Vagina (tissue), 2 donors: Measurements from ENCODE around the gene GMCL2. TPM values are rescaled to one million over a fixed set of nuclear protein-coding genes. Genes with fewer than 3 reads are reported as not detected.

Source experiments
- DNase-seq, 2 donors: peaks; one replicate each; pipeline ENCODE4 v3.0.0-alpha.2; 2017; ENCODE audit errors: extremely low spot score in 2 of 2
- H3K27ac ChIP-seq: fragments of 200-600 bp; sonication (generic); one replicate; pipeline ENCODE4 v1.5.1; 2019
- H3K27me3 ChIP-seq: fragments of 200-600 bp; sonication (generic); one replicate; pipeline ENCODE4 v1.5.1; 2019
- H3K36me3 ChIP-seq, 2 donors: fragments of 200-600 bp; sonication (generic); one replicate each; pipeline ENCODE4 v1.5.1; 2017 to 2019
- H3K4me1 ChIP-seq: fragments of 200-600 bp; sonication (generic); one replicate; pipeline ENCODE4 v1.5.1; 2019
- H3K4me3 ChIP-seq, 2 donors: fragments of 200-600 bp; sonication (generic); 1 replicate in 1 of 2; 2 replicates in 1 of 2; pipeline ENCODE4 v1.5.1; 2016 to 2019
- H3K9me3 ChIP-seq: fragments of 200-600 bp; sonication (generic); one replicate; pipeline ENCODE4 v1.5.1; 2019
- CTCF ChIP-seq, 3 experiments: fragments of 450-650 bp in 2 of 3; fragments of 200-600 bp in 1 of 3; sonication (generic) in 1 of 3; IDR thresholded peaks; one replicate each; pipeline ENCODE4 v1.5.1; 2017 to 2019; ENCODE audit warnings: antibody characterized with exemption in 3 of 3, mild to moderate bottlenecking in 2 of 3, moderate library complexity in 2 of 3
- POLR2A ChIP-seq, 2 donors: fragments of 450-650 bp; IDR thresholded peaks; one replicate each; pipeline ENCODE4 v1.6.1; 2017; ENCODE audit warnings: antibody characterized with exemption in 2 of 2, mild to moderate bottlenecking in 2 of 2, moderate library complexity in 2 of 2
- POLR2AphosphoS5 ChIP-seq, 2 donors: sonication (generic); formaldehyde crosslinking; IDR thresholded peaks; one replicate each; pipeline ENCODE4 v1.9.0; 2017; ENCODE audit warnings: antibody characterized with exemption in 2 of 2, mild to moderate bottlenecking in 2 of 2, low read depth in 1 of 2; ENCODE audit not compliant: insufficient read depth in 1 of 2
- intact Hi-C: fragments of 100-400 bp; cut with DNase I; formaldehyde crosslinking; loops from one replicate; pipeline ENCODE4 v1.15.1; 2023
- total RNA-seq: library from RNA; depleted of rRNA; stranded (reverse); fragments of >200 nt; gene quantifications from one replicate; pipeline ENCODE4 v1.2.3, GENCODE V29; 2016

The GMCL2 gene
- total RNA-seq, 1 donor from 2014 or later, result not detected

GRCh38 chr5:178145965-178146820 lies 41.0 kb downstream of the GMCL2 start:
- no peak overlapping the region for H3K27ac ChIP-seq
- no peak for DNase-seq
- H3K27me3 ChIP-seq, result no peaks in the 10 kb centered on the region
- H3K4me3 ChIP-seq, result no peak overlapping the region
- H3K9me3 ChIP-seq, result no peaks in the 10 kb centered on the region
- no peaks in the 10 kb centered on the region for H3K4me1 ChIP-seq
- H3K36me3 ChIP-seq, result peaks cover 0 to 84% of the 10 kb centered on the region in 2 donors
- intact Hi-C loops, result loop anchor here (10.0 kb wide), 1 partner anchor 1469 kb away; no protein-coding TSS in a partner anchor
- TF ChIP-seq CTCF (IDR thresholded peaks at IDR 0.05) (peak; percentile 29 to 55 (median 54)), POLR2A (IDR thresholded peaks at IDR 0.05) (no peak), POLR2AphosphoS5 (IDR thresholded peaks at IDR 0.05; ENCODE audit: insufficient read depth in 1 of 2, low read depth in 1 of 2) (peak; percentile 26 to 28)

- DNase-seq, result no peak
- Histone ChIP-seq H3K9me3 (no peaks in the 10 kb centered on the region), H3K4me1 (no peaks in the 10 kb centered on the region), H3K4me3 (no peak overlapping the region), H3K36me3 (peaks cover 0 to 71% of the 10 kb centered on the region in 2 donors), H3K27ac (no peak overlapping the region), H3K27me3 (no peaks in the 10 kb centered on the region)
- TF ChIP-seq POLR2AphosphoS5 (IDR thresholded peaks at IDR 0.05; ENCODE audit: insufficient read depth in 1 of 2, low read depth in 1 of 2), result no peak
- no peak for TF ChIP-seq CTCF (IDR thresholded peaks at IDR 0.05)
- no peak for TF ChIP-seq POLR2A (IDR thresholded peaks at IDR 0.05)
- intact Hi-C loops, result loop anchor here (10.0 kb wide), 1 partner anchor 1471 kb away; no protein-coding TSS in a partner anchor
Observed at GRCh38 chr5:178143901-178144300, 43.3 kb downstream of the GMCL2 start.

GRCh38 chr5:178143246-178143645 lies 43.9 kb downstream of the GMCL2 start:
- no peaks in the 10 kb centered on the region for H3K9me3 ChIP-seq
- intact Hi-C loops, result loop anchor here (10.0 kb wide), 1 partner anchor 1472 kb away; no protein-coding TSS in a partner anchor

GRCh38 chr5:178142642-178143041 lies 44.5 kb downstream of the GMCL2 start:
- no peak for DNase-seq
- Histone ChIP-seq H3K4me1 (no peaks in the 10 kb centered on the region), H3K27ac (no peak overlapping the region), H3K9me3 (no peaks in the 10 kb centered on the region), H3K27me3 (no peaks in the 10 kb centered on the region), H3K4me3 (no peak overlapping the region), H3K36me3 (peaks cover 0 to 59% of the 10 kb centered on the region in 2 donors)
- TF ChIP-seq POLR2AphosphoS5 (IDR thresholded peaks at IDR 0.05; ENCODE audit: insufficient read depth in 1 of 2, low read depth in 1 of 2) (no peak), CTCF (IDR thresholded peaks at IDR 0.05) (no peak), POLR2A (IDR thresholded peaks at IDR 0.05) (no peak)
- intact Hi-C loops, result loop anchor here (10.0 kb wide), 1 partner anchor 1472 kb away; no protein-coding TSS in a partner anchor

More at GRCh38 chr5:178143246-178143645, 43.9 kb downstream of the GMCL2 start:
- TF ChIP-seq POLR2A (IDR thresholded peaks at IDR 0.05), result no peak
- TF ChIP-seq CTCF (IDR thresholded peaks at IDR 0.05), result no peak
- TF ChIP-seq POLR2AphosphoS5 (IDR thresholded peaks at IDR 0.05; ENCODE audit: insufficient read depth in 1 of 2, low read depth in 1 of 2), result no peak
- Histone ChIP-seq H3K4me3 (no peak overlapping the region), H3K27ac (no peak overlapping the region), H3K36me3 (peaks cover 0 to 65% of the 10 kb centered on the region in 2 donors), H3K27me3 (no peaks in the 10 kb centered on the region), H3K4me1 (no peaks in the 10 kb centered on the region)
- no peak for DNase-seq
